Lower lobe of right lung (tissue), 2 donors: Measurements from ENCODE around the gene NFU1. TPM values are rescaled to one million over a fixed set of nuclear protein-coding genes. Genes with fewer than 3 reads are reported as not detected.
"Not testable (repeated sequence)": the region's sequence is repeated elsewhere in the genome, so short reads cannot be mapped to it uniquely, and the experiment has no call there.

Experiments
- ATAC-seq, 2 donors: fragments of 200-7000 bp; cut with Tn5 transposase; one replicate each; pipeline ENCODE4 v1.9.1; 2020 to 2022; ENCODE audit warnings: mild to moderate bottlenecking in 2 of 2, moderate library complexity in 2 of 2
- DNase-seq: peaks from one replicate; pipeline ENCODE4 v3.0.0-alpha.2; 2020
- H3K27ac ChIP-seq: fragments of 200-600 bp; one replicate; pipeline ENCODE4 v1.8.0; 2022
- H3K27me3 ChIP-seq: fragments of 200-600 bp; one replicate; pipeline ENCODE4 v1.8.0; 2022; ENCODE audit warnings: low read depth
- H3K36me3 ChIP-seq: fragments of 200-600 bp; one replicate; pipeline ENCODE4 v1.8.0; 2022; ENCODE audit warnings: mild to moderate bottlenecking
- H3K4me1 ChIP-seq: fragments of 200-600 bp; one replicate; pipeline ENCODE4 v1.8.0; 2022
- H3K4me3 ChIP-seq: fragments of 200-600 bp; one replicate; pipeline ENCODE4 v1.8.0; 2022; ENCODE audit warnings: mild to moderate bottlenecking
- H3K9me3 ChIP-seq: fragments of 200-600 bp; one replicate; pipeline ENCODE4 v1.8.0; 2022
- intact Hi-C: fragments of 100-400 bp; cut with DNase I; formaldehyde crosslinking; loops from one replicate; pipeline ENCODE4 v1.11.0; 2022
- total RNA-seq: library from RNA; stranded (reverse); fragmentation: NEBNext Ultra II Directional; extraction: Animal tissue kit (Norgen Biotek cat#: 25700); gene quantifications from one replicate; pipeline ENCODE4 v1.2.1, GENCODE V29; 2021
- TF ChIP-seq, protein P1 (sequence below): fragments of 200-600 bp; IDR thresholded peaks from one replicate; pipeline ENCODE4 v1.8.0; 2022; ENCODE audit warnings: antibody characterized with exemption, mild to moderate bottlenecking
- donor health status: DM: no; HTN: yes; CAD: no; lungs with severe emphysema.

NFU1 gene
- total RNA-seq, 1 donor from 2014 or later, result 44.2 TPM

DNA sequence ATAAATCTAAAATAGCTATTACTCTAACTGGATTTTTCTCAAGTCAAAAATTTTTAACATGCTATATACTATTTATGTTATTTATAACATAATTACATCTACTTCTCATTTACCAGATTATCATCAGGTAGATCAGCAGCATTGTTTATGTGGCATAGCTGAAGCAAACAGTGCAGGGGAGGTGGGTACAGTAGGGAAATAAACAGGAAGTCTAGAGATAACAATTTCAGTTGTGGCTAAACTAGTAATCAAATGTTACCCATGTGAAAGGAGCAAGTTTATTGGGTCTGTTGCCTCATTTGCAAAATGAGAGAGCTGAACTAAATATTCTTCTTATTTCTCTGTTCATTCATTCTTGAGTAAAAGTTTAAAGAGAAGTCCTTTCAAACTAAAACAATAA, 77.9 kb downstream of the NFU1 start:
- H3K36me3 ChIP-seq, result peaks cover 100% of the 10 kb centered on the region
- DNase-seq, result no peak
- no peak for ATAC-seq
- H3K4me3 ChIP-seq, result no peak overlapping the region
- TF ChIP-seq, protein P1, sequence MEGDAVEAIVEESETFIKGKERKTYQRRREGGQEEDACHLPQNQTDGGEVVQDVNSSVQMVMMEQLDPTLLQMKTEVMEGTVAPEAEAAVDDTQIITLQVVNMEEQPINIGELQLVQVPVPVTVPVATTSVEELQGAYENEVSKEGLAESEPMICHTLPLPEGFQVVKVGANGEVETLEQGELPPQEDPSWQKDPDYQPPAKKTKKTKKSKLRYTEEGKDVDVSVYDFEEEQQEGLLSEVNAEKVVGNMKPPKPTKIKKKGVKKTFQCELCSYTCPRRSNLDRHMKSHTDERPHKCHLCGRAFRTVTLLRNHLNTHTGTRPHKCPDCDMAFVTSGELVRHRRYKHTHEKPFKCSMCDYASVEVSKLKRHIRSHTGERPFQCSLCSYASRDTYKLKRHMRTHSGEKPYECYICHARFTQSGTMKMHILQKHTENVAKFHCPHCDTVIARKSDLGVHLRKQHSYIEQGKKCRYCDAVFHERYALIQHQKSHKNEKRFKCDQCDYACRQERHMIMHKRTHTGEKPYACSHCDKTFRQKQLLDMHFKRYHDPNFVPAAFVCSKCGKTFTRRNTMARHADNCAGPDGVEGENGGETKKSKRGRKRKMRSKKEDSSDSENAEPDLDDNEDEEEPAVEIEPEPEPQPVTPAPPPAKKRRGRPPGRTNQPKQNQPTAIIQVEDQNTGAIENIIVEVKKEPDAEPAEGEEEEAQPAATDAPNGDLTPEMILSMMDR, result no peak
- intact Hi-C loops, result no loop called here
- no peaks in the 10 kb centered on the region for H3K27me3 ChIP-seq
- no peaks in the 10 kb centered on the region for H3K9me3 ChIP-seq
- H3K27ac ChIP-seq, result no peak overlapping the region
- no peaks in the 10 kb centered on the region for H3K4me1 ChIP-seq

- no peak overlapping the region for H3K27ac ChIP-seq
- intact Hi-C loops, result no loop called here
- no peaks in the 10 kb centered on the region for H3K4me1 ChIP-seq
- no peak overlapping the region for H3K4me3 ChIP-seq
- TF ChIP-seq, protein P1, result no peak
- no peak for DNase-seq
- peaks cover 100% of the 10 kb centered on the region for H3K36me3 ChIP-seq
- H3K9me3 ChIP-seq, result no peaks in the 10 kb centered on the region
- no peak for ATAC-seq
- no peaks in the 10 kb centered on the region for H3K27me3 ChIP-seq
Measured at GRCh38 chr2:69358914-69359313, 78.3 kb downstream of the NFU1 start.

GRCh38 chr2:69356471-69356870, 80.8 kb downstream of the NFU1 start:
- intact Hi-C loops, result no loop called here
- Histone ChIP-seq H3K9me3 (no peaks in the 10 kb centered on the region), H3K4me3 (no peak overlapping the region), H3K27me3 (no peaks in the 10 kb centered on the region), H3K36me3 (peaks cover 98% of the 10 kb centered on the region), H3K27ac (no peak overlapping the region), H3K4me1 (no peaks in the 10 kb centered on the region)
- TF ChIP-seq, protein P1, result no peak
- ATAC-seq, result no peak
- DNase-seq, result no peak

GRCh38 chr2:69354976-69355375, 82.3 kb downstream of the NFU1 start:
- H3K9me3 ChIP-seq, DNase-seq, ATAC-seq, H3K27me3 ChIP-seq, H3K4me3 ChIP-seq, H3K27ac ChIP-seq, H3K4me1 ChIP-seq, intact Hi-C loops: not testable (repeated sequence)
- peaks cover 96% of the 10 kb centered on the region for H3K36me3 ChIP-seq

DNA sequence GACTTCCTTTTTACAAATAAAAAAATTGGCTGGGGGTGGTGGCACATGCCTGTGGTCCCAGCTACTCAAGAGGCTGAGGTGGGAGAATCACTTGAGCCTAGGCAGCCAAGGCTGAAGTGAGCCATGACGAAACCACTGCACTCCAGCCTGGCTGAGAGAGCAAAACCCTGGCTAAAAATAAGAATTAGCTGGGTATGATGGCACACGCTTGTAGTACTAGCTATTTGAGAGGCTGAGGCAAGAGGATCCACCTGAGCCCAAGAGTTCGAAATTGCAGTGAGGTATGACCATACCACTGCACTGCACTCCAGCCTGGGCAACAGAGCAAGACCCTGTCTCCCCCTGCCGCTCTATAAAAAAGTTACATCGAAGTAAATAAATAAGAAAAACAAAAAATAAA, 83.9 kb downstream of the NFU1 start:
- ATAC-seq (peak; percentile 40 to 42), DNase-seq (no peak)
- H3K27me3 ChIP-seq, result no peaks in the 10 kb centered on the region
- H3K9me3 ChIP-seq, result no peaks in the 10 kb centered on the region
- H3K4me1 ChIP-seq, result no peaks in the 10 kb centered on the region
- H3K4me3 ChIP-seq, result no peak overlapping the region
- TF ChIP-seq, protein P1, result no peak
- peaks cover 96% of the 10 kb centered on the region for H3K36me3 ChIP-seq
- intact Hi-C loops, result no loop called here
- H3K27ac ChIP-seq, result no peak overlapping the region

- no peaks in the 10 kb centered on the region for H3K9me3 ChIP-seq
- no peak overlapping the region for H3K27ac ChIP-seq
- TF ChIP-seq, protein P1, result no peak
- intact Hi-C loops, result no loop called here
- peaks cover 96% of the 10 kb centered on the region for H3K36me3 ChIP-seq
- H3K4me3 ChIP-seq, result no peak overlapping the region
- ATAC-seq, result no peak
- no peak for DNase-seq
- H3K4me1 ChIP-seq, result no peaks in the 10 kb centered on the region
- no peaks in the 10 kb centered on the region for H3K27me3 ChIP-seq
Measured at GRCh38 chr2:69348781-69349180, 88.5 kb downstream of the NFU1 start.

Other genes starting within 250 kb of the NFU1 start
- 59.9 TPM for gene GFPT1, start 50.2 kb downstream of the NFU1 start, total RNA-seq
- gene AAK1, start 206.3 kb upstream of the NFU1 start, total RNA-seq, result 73.3 TPM